ENCODE measurements around the gene EID3. TPM values are rescaled to one million over a fixed set of nuclear protein-coding genes. Genes with fewer than 3 reads are reported as not detected.

EID3 gene
- total and polyA plus RNA-seq, 9 of the 15 experiments (the other 6 are each of a cell fraction or from before 2014, with no cell fraction given) = 0.07 to 3.5 (median 0.42) TPM

DNA sequence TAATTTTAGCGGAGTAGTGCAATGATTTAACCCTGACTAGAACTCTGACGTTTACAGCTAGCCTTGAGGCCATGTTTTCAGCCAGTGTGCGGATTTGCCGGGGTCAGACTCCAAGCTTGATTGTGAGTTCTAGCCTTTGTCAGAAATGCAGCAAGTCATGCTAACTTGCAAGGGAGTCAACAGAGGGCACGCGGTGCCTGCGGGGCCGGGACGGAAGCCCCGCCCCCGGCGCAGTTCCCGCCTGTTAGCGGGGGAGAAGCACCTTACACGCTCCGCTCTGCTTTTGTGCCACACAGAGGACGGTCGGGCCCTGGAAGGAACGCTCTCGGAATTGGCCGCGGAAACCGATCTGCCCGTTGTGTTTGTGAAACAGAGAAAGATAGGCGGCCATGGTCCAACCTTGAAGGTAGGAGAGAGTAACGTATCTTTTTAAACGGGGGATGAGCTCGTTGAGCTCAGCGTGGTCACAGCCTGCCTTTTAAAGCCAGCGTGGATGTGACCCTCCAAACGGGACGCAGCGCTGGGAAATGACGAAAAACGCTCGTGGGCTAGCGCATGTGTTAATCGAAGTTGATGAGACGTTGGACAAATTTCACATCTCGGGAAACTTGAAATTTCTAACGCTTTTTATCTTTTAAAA, 14.8 kb upstream of the EID3 start (continued):
- TF ChIP-seq, protein P1, sequence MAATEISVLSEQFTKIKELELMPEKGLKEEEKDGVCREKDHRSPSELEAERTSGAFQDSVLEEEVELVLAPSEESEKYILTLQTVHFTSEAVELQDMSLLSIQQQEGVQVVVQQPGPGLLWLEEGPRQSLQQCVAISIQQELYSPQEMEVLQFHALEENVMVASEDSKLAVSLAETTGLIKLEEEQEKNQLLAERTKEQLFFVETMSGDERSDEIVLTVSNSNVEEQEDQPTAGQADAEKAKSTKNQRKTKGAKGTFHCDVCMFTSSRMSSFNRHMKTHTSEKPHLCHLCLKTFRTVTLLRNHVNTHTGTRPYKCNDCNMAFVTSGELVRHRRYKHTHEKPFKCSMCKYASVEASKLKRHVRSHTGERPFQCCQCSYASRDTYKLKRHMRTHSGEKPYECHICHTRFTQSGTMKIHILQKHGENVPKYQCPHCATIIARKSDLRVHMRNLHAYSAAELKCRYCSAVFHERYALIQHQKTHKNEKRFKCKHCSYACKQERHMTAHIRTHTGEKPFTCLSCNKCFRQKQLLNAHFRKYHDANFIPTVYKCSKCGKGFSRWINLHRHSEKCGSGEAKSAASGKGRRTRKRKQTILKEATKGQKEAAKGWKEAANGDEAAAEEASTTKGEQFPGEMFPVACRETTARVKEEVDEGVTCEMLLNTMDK (IDR thresholded peaks at IDR 0.05; ENCODE audit: borderline replicate concordance, insufficient read depth, low read depth, low read length, poor library complexity, severe bottlenecking) = no peak
- TF ChIP-seq, protein P2, sequence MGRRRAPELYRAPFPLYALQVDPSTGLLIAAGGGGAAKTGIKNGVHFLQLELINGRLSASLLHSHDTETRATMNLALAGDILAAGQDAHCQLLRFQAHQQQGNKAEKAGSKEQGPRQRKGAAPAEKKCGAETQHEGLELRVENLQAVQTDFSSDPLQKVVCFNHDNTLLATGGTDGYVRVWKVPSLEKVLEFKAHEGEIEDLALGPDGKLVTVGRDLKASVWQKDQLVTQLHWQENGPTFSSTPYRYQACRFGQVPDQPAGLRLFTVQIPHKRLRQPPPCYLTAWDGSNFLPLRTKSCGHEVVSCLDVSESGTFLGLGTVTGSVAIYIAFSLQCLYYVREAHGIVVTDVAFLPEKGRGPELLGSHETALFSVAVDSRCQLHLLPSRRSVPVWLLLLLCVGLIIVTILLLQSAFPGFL (CRISPR knock-in tag; IDR thresholded peaks at IDR 0.05) = peak; percentile 87; the same call in 1 of the 2 replicates
- TF ChIP-seq ZNF699 (CRISPR knock-in tag; IDR thresholded peaks at IDR 0.05; ENCODE audit: insufficient replicate concordance) = no peak
- TF ChIP-seq, protein P3, sequence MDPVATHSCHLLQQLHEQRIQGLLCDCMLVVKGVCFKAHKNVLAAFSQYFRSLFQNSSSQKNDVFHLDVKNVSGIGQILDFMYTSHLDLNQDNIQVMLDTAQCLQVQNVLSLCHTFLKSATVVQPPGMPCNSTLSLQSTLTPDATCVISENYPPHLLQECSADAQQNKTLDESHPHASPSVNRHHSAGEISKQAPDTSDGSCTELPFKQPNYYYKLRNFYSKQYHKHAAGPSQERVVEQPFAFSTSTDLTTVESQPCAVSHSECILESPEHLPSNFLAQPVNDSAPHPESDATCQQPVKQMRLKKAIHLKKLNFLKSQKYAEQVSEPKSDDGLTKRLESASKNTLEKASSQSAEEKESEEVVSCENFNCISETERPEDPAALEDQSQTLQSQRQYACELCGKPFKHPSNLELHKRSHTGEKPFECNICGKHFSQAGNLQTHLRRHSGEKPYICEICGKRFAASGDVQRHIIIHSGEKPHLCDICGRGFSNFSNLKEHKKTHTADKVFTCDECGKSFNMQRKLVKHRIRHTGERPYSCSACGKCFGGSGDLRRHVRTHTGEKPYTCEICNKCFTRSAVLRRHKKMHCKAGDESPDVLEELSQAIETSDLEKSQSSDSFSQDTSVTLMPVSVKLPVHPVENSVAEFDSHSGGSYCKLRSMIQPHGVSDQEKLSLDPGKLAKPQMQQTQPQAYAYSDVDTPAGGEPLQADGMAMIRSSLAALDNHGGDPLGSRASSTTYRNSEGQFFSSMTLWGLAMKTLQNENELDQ (CRISPR knock-in tag; IDR thresholded peaks at IDR 0.05; ENCODE audit: borderline replicate concordance) = peak; percentile 88; the same call in 1 of the 2 replicates
- TF ChIP-seq ESRRB (CRISPR knock-in tag; IDR thresholded peaks at IDR 0.05; ENCODE audit: borderline replicate concordance) = no peak
- TF ChIP-seq, protein P4, sequence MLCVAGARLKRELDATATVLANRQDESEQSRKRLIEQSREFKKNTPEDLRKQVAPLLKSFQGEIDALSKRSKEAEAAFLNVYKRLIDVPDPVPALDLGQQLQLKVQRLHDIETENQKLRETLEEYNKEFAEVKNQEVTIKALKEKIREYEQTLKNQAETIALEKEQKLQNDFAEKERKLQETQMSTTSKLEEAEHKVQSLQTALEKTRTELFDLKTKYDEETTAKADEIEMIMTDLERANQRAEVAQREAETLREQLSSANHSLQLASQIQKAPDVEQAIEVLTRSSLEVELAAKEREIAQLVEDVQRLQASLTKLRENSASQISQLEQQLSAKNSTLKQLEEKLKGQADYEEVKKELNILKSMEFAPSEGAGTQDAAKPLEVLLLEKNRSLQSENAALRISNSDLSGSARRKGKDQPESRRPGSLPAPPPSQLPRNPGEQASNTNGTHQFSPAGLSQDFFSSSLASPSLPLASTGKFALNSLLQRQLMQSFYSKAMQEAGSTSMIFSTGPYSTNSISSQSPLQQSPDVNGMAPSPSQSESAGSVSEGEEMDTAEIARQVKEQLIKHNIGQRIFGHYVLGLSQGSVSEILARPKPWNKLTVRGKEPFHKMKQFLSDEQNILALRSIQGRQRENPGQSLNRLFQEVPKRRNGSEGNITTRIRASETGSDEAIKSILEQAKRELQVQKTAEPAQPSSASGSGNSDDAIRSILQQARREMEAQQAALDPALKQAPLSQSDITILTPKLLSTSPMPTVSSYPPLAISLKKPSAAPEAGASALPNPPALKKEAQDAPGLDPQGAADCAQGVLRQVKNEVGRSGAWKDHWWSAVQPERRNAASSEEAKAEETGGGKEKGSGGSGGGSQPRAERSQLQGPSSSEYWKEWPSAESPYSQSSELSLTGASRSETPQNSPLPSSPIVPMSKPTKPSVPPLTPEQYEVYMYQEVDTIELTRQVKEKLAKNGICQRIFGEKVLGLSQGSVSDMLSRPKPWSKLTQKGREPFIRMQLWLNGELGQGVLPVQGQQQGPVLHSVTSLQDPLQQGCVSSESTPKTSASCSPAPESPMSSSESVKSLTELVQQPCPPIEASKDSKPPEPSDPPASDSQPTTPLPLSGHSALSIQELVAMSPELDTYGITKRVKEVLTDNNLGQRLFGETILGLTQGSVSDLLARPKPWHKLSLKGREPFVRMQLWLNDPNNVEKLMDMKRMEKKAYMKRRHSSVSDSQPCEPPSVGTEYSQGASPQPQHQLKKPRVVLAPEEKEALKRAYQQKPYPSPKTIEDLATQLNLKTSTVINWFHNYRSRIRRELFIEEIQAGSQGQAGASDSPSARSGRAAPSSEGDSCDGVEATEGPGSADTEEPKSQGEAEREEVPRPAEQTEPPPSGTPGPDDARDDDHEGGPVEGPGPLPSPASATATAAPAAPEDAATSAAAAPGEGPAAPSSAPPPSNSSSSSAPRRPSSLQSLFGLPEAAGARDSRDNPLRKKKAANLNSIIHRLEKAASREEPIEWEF (CRISPR knock-in tag; IDR thresholded peaks at IDR 0.05) = no peak
- no peak for TF ChIP-seq CC2D1A (IDR thresholded peaks at IDR 0.05)
- TF ChIP-seq BHLHE40 (IDR thresholded peaks at IDR 0.05; ENCODE audit: low read length) = peak; percentile 83
- TF ChIP-seq NR2C2 (CRISPR knock-in tag; IDR thresholded peaks at IDR 0.05) = no peak
- TF ChIP-seq NR2C2 (tag; IDR thresholded peaks at IDR 0.05) = peak; percentile 69
- TF ChIP-seq DDX20 (tag; IDR thresholded peaks at IDR 0.05; ENCODE audit: low read depth) = no peak
- TF ChIP-seq PHTF2 (CRISPR knock-in tag; IDR thresholded peaks at IDR 0.05) = no peak
- TF ChIP-seq PHF8 (IDR thresholded peaks at IDR 0.05; ENCODE audit: borderline replicate concordance, low read length) = peak; percentile 71; the same call in 1 of the 2 replicates
- no peak for TF ChIP-seq TEAD2 (tag; IDR thresholded peaks at IDR 0.05)
